ENCODE data around the gene MED20.

- TF ChIP-seq GATA2 (IDR thresholded peaks at IDR 0.05; ENCODE audit: low read depth, low read length) (no peak), GATA3 (IDR thresholded peaks at IDR 0.05; ENCODE audit: low read depth, low read length) (no peak)
Measured at GRCh38 chr6:41963371-41963770, 42.4 kb upstream of the MED20 start.

All from SH-SY5Y (cell line).